Natural killer cell (primary cell): Measurements from ENCODE around the gene RAB11FIP3. TPM values are rescaled to one million over a fixed set of nuclear protein-coding genes. Genes with fewer than 3 reads are reported as not detected.

Experiments
- ATAC-seq, 3 donors: fragments of 150-1000 bp in 2 of 3; fragments of 200-7000 bp in 1 of 3; cut with Tn5 transposase; 1 replicate in 1 of 3; 2 replicates in 2 of 3; pipeline ENCODE4 v1.10.0; 2021; ENCODE audit warnings: mild to moderate bottlenecking in 2 of 3, moderate library complexity in 2 of 3
- DNase-seq, 2 donors: peaks; one replicate each; pipeline versions ENCODE4 v3.0.0 to v3.0.0-alpha.2; 2013 to 2021; ENCODE audit warnings: mixed read lengths in 1 of 2
- H3K27ac ChIP-seq: one replicate; pipeline ENCODE4 v1.5.1; 2013; ENCODE audit warnings: mild to moderate bottlenecking, low read length
- H3K27me3 ChIP-seq: one replicate; pipeline ENCODE4 v1.6.1; 2013; ENCODE audit warnings: low read length; ENCODE audit not compliant: control insufficient read depth, insufficient read depth
- H3K36me3 ChIP-seq: one replicate; pipeline ENCODE4 v1.6.1; 2013; ENCODE audit warnings: low read length; ENCODE audit not compliant: control insufficient read depth, insufficient read depth
- H3K4me1 ChIP-seq: one replicate; pipeline ENCODE4 v1.6.1; 2013; ENCODE audit warnings: low read length; ENCODE audit not compliant: control insufficient read depth, insufficient read depth
- H3K4me3 ChIP-seq: one replicate; pipeline ENCODE4 v1.5.1; 2013; ENCODE audit warnings: low read length
- H3K9me3 ChIP-seq: one replicate; pipeline ENCODE4 v1.6.1; 2013; ENCODE audit warnings: low read length; ENCODE audit not compliant: control insufficient read depth, insufficient read depth
- H3K27ac Mint-ChIP-seq, 2 donors: one replicate each; pipeline ENCODE4 v1.8.0; 2022; ENCODE audit warnings: mild to moderate bottlenecking in 2 of 2, mixed read lengths in 2 of 2, moderate library complexity in 1 of 2
- H3K27me3 Mint-ChIP-seq, 2 donors: one replicate each; pipeline ENCODE4 v1.8.0; 2022; ENCODE audit warnings: low read depth in 2 of 2, mixed read lengths in 2 of 2
- H3K36me3 Mint-ChIP-seq: one replicate; pipeline ENCODE4 v1.8.0; 2022; ENCODE audit warnings: mixed read lengths
- H3K4me1 Mint-ChIP-seq, 2 donors: one replicate each; pipeline ENCODE4 v1.8.0; 2022; ENCODE audit warnings: mixed read lengths in 2 of 2
- H3K4me3 Mint-ChIP-seq: one replicate; pipeline ENCODE4 v1.8.0; 2022; ENCODE audit warnings: mild to moderate bottlenecking, moderate library complexity, mixed read lengths
- H3K9me3 Mint-ChIP-seq, 2 donors: one replicate each; pipeline ENCODE4 v1.8.0; 2022; ENCODE audit warnings: mixed read lengths in 2 of 2
- CTCF ChIP-seq: fragments of 200-600 bp; IDR thresholded peaks from one replicate; pipeline ENCODE4 v1.8.0; 2022; ENCODE audit warnings: antibody characterized with exemption
- WGBS: methylation state at CpG from one replicate; pipeline ENCODE4 v1.1.7; 2013; ENCODE audit warnings: missing lambda C conversion rate; ENCODE audit not compliant: insufficient coverage; 5-methylcytosine and 5-hydroxymethylcytosine counted together
- intact Hi-C: fragments of 100-400 bp; cut with micrococcal nuclease; formaldehyde crosslinking; loops from one replicate; pipeline ENCODE4 v1.14.2; 2022
- total RNA-seq, 4 donors: library from RNA; stranded (reverse); fragments of 120-200 nt in 1 of 4; gene quantifications; one replicate each; pipeline versions ENCODE4 v1.2.3 to v1.2.4, GENCODE V29; 2013 to 2022

The RAB11FIP3 gene
- total RNA-seq, 3 donors from 2014 or later (not counting 1 experiment from before 2014, with no cell fraction given): 51.0 to 61.2 (median 55.3) TPM

DNA sequence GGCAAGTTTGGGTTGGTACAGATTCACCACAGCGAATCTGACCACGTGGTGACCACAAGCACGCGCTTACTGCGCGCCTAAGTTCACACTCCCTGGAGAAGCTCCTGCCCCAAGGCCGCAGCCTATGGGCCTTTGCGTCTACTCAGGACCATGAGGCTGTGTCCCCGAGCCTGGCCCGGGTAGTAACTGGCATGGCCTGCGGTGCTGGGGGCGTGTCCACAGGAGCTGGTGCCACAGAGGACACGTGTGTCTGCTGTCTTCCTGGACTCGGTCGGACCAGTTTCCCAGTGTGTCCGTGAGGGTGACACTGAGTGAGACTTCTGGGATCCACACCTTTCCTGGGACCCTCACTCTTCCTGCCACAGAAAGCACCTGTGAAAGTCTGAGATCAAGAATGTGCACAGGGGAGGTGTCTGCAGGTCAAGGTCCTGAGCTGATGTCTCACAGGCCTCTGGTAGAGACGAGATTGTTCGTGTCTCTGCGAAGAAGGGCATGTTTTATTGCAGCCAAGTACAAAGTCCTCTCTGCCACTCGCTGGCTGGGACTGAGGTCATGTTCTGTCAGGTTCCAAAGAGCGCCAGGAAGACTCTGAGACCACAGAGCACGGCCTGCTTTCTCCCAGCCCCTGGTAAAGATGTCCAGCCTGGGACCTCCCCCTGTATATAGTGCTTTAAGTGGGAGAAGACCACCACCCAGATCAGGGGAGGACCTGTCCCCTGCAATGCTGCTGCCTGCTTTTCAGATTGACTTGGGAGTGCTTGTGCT, 76.9 kb downstream of the RAB11FIP3 start:
- Mint-ChIP-seq H3K4me1 (peaks cover 0 to 9% of the 10 kb centered on the region in 2 donors), H3K4me3 (no peak overlapping the region), H3K36me3 (no peaks in the 10 kb centered on the region), H3K27ac (no peak overlapping the region), H3K27me3 (no peaks in the 10 kb centered on the region), H3K9me3 (no peaks in the 10 kb centered on the region)
- no peak for DNase-seq
- Histone ChIP-seq H3K27me3 (no peaks in the 10 kb centered on the region), H3K4me3 (no peak overlapping the region), H3K9me3 (no peaks in the 10 kb centered on the region), H3K27ac (no peak overlapping the region), H3K4me1 (peaks cover 3% of the 10 kb centered on the region), H3K36me3 (no peaks in the 10 kb centered on the region)
- TF ChIP-seq CTCF: no peak
- 77% methylated on average over 22 of the region's 22 CpGs for WGBS
- ATAC-seq: peak in 1 of 3 donors; percentile 49
- intact Hi-C loops: no loop called here

DNA sequence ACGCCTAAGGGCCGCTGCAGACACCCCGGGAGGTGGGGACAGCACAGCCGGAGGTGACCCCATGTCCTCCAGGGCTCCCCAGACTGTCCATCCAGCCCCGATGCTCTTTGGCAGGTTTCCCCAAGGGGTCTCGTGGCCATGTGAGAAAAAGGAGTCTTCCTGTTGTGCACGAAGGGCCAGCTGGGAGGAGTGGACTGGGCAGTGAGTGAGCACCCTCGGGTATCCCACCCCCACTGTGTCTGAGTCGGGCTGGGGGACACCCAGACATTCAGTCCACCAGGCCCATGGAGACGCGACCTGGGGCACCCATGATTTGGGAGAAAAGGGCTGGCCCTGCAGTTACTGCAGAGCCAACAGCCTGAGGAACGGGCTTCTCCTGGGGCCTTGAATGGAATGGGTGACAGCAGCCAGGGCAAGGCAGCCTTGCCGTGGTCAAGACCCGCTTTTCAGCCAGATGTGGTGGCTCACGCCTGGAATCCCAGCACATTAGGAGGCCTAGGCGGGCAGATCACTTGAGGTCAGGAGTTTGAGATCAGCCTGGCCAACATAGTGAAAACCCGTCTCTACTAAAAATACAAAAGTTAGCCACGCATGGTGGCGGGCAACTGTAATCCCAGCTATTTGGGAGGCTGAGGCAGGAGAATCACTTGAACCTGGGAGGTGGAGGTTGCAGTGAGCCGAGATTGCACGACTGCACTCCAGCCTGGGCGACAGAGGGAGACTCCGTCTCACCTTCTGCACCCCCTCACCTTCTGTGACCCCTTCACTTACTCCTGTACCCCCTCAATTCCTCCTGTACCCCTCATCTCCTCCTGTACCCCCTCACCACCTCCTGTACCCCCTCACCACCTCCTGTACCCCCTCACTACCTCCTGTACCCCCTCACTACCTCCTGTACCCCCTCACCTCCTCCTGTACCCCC, 78.0 kb downstream of the RAB11FIP3 start:
- DNase-seq (no peak), ATAC-seq (no peak)
- H3K4me1 ChIP-seq: peaks cover 3% of the 10 kb centered on the region
- no peak overlapping the region for H3K27ac ChIP-seq
- WGBS: 94% methylated on average over 23 of the region's 23 CpGs
- no peaks in the 10 kb centered on the region for H3K9me3 ChIP-seq
- intact Hi-C loops: no loop called here
- no peak overlapping the region for H3K4me3 Mint-ChIP-seq
- H3K36me3 Mint-ChIP-seq: no peaks in the 10 kb centered on the region
- H3K4me1 Mint-ChIP-seq: peaks cover 0 to 9% of the 10 kb centered on the region in 2 donors
- H3K27me3 Mint-ChIP-seq: no peaks in the 10 kb centered on the region
- H3K27ac Mint-ChIP-seq: no peak overlapping the region
- no peak overlapping the region for H3K4me3 ChIP-seq
- TF ChIP-seq CTCF: no peak
- no peaks in the 10 kb centered on the region for H3K9me3 Mint-ChIP-seq
- no peaks in the 10 kb centered on the region for H3K27me3 ChIP-seq
- H3K36me3 ChIP-seq: no peaks in the 10 kb centered on the region

DNA sequence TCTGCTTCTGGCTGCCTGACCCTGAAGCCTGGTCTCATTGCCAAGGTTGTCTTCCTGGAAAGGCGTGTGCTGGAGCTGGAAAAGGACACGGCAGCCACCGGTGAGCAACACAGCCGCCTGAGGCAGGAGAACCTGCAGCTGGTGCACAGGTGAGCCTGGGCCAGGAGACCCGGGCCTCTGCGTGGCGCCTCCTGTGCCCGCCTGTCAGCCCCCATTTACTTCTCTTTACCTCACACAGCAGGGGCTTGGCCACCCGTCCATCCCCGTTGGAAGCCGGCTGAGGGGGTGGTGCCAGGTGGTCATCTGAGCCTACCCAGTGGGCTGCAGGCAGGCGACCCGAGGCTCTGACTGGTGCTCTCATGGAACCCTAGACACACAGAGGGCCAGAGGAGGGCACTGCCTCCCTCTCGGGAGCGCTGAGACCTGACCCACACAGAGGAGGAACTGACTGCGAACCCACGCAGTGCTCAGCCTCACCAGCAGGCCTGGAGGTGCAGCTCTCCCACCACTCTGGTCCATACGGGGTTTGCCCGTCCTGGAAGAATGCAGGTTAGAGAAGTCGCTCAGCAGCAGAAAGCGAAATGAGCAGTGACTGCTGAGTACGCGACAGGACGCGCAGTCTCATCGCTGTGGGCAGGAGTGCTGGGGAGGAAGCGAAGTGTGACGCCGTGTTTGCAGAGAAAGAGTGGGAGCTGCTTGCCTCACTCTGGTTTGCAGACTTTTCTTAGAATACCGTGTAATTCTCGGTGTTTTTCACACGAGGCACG, 80.2 kb downstream of the RAB11FIP3 start:
- WGBS: 94% methylated on average over 33 of the region's 33 CpGs
- no peaks in the 10 kb centered on the region for H3K9me3 Mint-ChIP-seq
- peaks cover 5 to 9% of the 10 kb centered on the region in 2 donors for H3K4me1 Mint-ChIP-seq
- H3K36me3 Mint-ChIP-seq: no peaks in the 10 kb centered on the region
- H3K27ac Mint-ChIP-seq: no peak overlapping the region
- Histone ChIP-seq H3K27ac (no peak overlapping the region), H3K36me3 (no peaks in the 10 kb centered on the region), H3K4me1 (peaks cover 7% of the 10 kb centered on the region), H3K9me3 (no peaks in the 10 kb centered on the region), H3K4me3 (no peak overlapping the region), H3K27me3 (no peaks in the 10 kb centered on the region)
- H3K4me3 Mint-ChIP-seq: no peak overlapping the region
- ATAC-seq (no peak), DNase-seq (no peak)
- TF ChIP-seq CTCF: no peak
- no peaks in the 10 kb centered on the region for H3K27me3 Mint-ChIP-seq
- intact Hi-C loops: no loop called here
